Renal cortex interstitium (tissue), 15 donors: ENCODE data around the gene BIRC3. TPM values are rescaled to one million over a fixed set of nuclear protein-coding genes. Genes with fewer than 3 reads are reported as not detected.

ENCODE experiments used
- DNase-seq, 11 donors: peaks; one replicate each; pipeline ENCODE4 v3.0.0-alpha.2; 2013; ENCODE audit warnings: low read depth in 9 of 11, low spot score in 4 of 11; ENCODE audit errors: extremely low read depth in 1 of 11
- long read RNA-seq, 16 experiments: transcript quantifications; one replicate each; lab custom pipeline, GENCODE V29; 2026
- polyA plus RNA-seq, 3 donors: library from polyadenylated mRNA; unstranded; fragments of 120-200 nt; gene quantifications; one replicate each; pipeline ENCODE4 v1.2.1, GENCODE V29; 2013; ENCODE audit not compliant: insufficient read length in 3 of 3

Gene BIRC3
- 1 to 10 TPM in 2 of 3 donors, under 1 TPM in 1; 0.92 to 2.6 (median 1.1) TPM for polyA plus RNA-seq
- long read RNA-seq, donor 1 = 0 reads
- long read RNA-seq, donor 2 = 0 reads
- long read RNA-seq, donor 3 = 0 reads
- long read RNA-seq, donor 4 = 0 reads
- long read RNA-seq, donor 5 = 0 reads
- long read RNA-seq, donor 6 = 0 reads
- long read RNA-seq, donor 7 = 0 reads
- long read RNA-seq, donor 8 = 0 reads
- long read RNA-seq, donor 9 = 0 reads
- long read RNA-seq, donor 10 = 0 reads
- long read RNA-seq, donor 11 = 0 reads
- long read RNA-seq, donor 12 = 0 reads
- long read RNA-seq, donor 13 = 0 reads
- long read RNA-seq, donor 14 = 0 reads
- long read RNA-seq, donor 15 = 0 reads
- long read RNA-seq, donor 16 = 0 reads

- DNase-seq = peak in 10 of 11 donors; percentile 15 to 54 (median 42)
Measured at GRCh38 chr11:102317099-102317767, at the start of gene BIRC3. TSS of gene BIRC3 (plus strand) at chr11:102317484. CDS start at chr11:102324510, 7,026 bp downstream.

- DNase-seq = no peak
Measured at GRCh38 chr11:102267609-102268008, 49.7 kb upstream of the BIRC3 start.

GRCh38 chr11:102268083-102268984 is 49.0 kb upstream of the BIRC3 start:
- peak in 8 of 11 donors; percentile 66 to 82 (median 74) for DNase-seq

GRCh38 chr11:102268985-102269470 is 48.3 kb upstream of the BIRC3 start:
- DNase-seq = no peak

- no peak for DNase-seq
Measured at GRCh38 chr11:102269927-102270326, 47.4 kb upstream of the BIRC3 start.

- DNase-seq = no peak
Measured at GRCh38 chr11:102272047-102272824, 45.0 kb upstream of the BIRC3 start.

- no peak for DNase-seq
Measured at GRCh38 chr11:102274628-102275027, 42.7 kb upstream of the BIRC3 start.

- no peak for DNase-seq
Measured at GRCh38 chr11:102276362-102276761, 40.9 kb upstream of the BIRC3 start.

- no peak for DNase-seq
Measured at GRCh38 chr11:102276783-102277182, 40.5 kb upstream of the BIRC3 start.

GRCh38 chr11:102279641-102280170 is 37.6 kb upstream of the BIRC3 start:
- peak in 4 of 11 donors; percentile 56 to 74 (median 64) for DNase-seq

GRCh38 chr11:102280245-102280833 is 36.9 kb upstream of the BIRC3 start:
- no peak for DNase-seq

- no peak for DNase-seq
Measured at GRCh38 chr11:102283116-102283485, 34.2 kb upstream of the BIRC3 start.

GRCh38 chr11:102284008-102284407 is 33.3 kb upstream of the BIRC3 start:
- no peak for DNase-seq

- DNase-seq = no peak
Measured at GRCh38 chr11:102286292-102286691, 31.0 kb upstream of the BIRC3 start.

- peak in 6 of 11 donors; percentile 55 to 85 (median 68) for DNase-seq
Measured at GRCh38 chr11:102287964-102288724, 29.1 kb upstream of the BIRC3 start.

- DNase-seq = no peak
Measured at GRCh38 chr11:102288725-102289083, 28.6 kb upstream of the BIRC3 start.

GRCh38 chr11:102289592-102289991 is 27.7 kb upstream of the BIRC3 start:
- no peak for DNase-seq
